GM23338 (cell line): ENCODE data around the gene LCA5. TPM values are rescaled to one million over a fixed set of nuclear protein-coding genes. Genes with fewer than 3 reads are reported as not detected.

Source experiments
- ATAC-seq: fragments of 200-7000 bp; cut with Tn5 transposase; 3 replicates; pipeline ENCODE4 v1.9.1; 2020
- DNase-seq: peaks from one replicate; pipeline ENCODE4 v3.0.0-alpha.2; 2015; ENCODE audit warnings: low spot score
- H2AFZ ChIP-seq: fragments of 200-600 bp; sonication (generic); 2 replicates; pipeline ENCODE4 v1.8.0; 2016; ENCODE audit warnings: antibody characterized with exemption, mild to moderate bottlenecking, moderate library complexity
- H3F3A ChIP-seq: fragments of 200-600 bp; sonication (generic); replicated peaks from 2 replicates; pipeline ENCODE4 v1.8.0; 2017; ENCODE audit warnings: antibody characterized with exemption, mixed run types, low read depth
- H3K27ac ChIP-seq: fragments of 200-600 bp; sonication (generic); 2 replicates; pipeline ENCODE4 v1.6.1; 2016; ENCODE audit warnings: low read depth
- H3K27me3 ChIP-seq: fragments of 200-600 bp; sonication (generic); 2 replicates; pipeline ENCODE4 v1.8.0; 2016; ENCODE audit warnings: mild to moderate bottlenecking, mixed run types, moderate library complexity; ENCODE audit not compliant: insufficient read depth
- H3K36me3 ChIP-seq: fragments of 200-600 bp; sonication (generic); 2 replicates; pipeline ENCODE4 v1.8.0; 2016; ENCODE audit warnings: mild to moderate bottlenecking; ENCODE audit not compliant: insufficient read depth
- H3K4me1 ChIP-seq: fragments of 200-600 bp; sonication (generic); 2 replicates; pipeline ENCODE4 v1.8.0; 2016; ENCODE audit warnings: mild to moderate bottlenecking, moderate library complexity; ENCODE audit not compliant: insufficient read depth
- H3K4me2 ChIP-seq: fragments of 200-600 bp; sonication (generic); 2 replicates; pipeline ENCODE4 v1.7.1; 2017; ENCODE audit warnings: mixed run types
- H3K4me3 ChIP-seq: fragments of 200-600 bp; sonication (generic); 2 replicates; pipeline ENCODE4 v1.6.1; 2016; ENCODE audit warnings: mixed run types
- H3K79me2 ChIP-seq: fragments of 200-600 bp; sonication (generic); replicated peaks from 2 replicates; pipeline ENCODE4 v1.8.0; 2017; ENCODE audit warnings: mild to moderate bottlenecking; ENCODE audit not compliant: insufficient read depth
- H3K9me2 ChIP-seq: fragments of 200-600 bp; sonication (generic); 2 replicates; pipeline ENCODE4 v1.8.0; 2017; ENCODE audit not compliant: insufficient read depth
- H4K20me1 ChIP-seq: fragments of 200-600 bp; sonication (generic); replicated peaks from 2 replicates; pipeline ENCODE4 v1.8.0; 2017; ENCODE audit warnings: mild to moderate bottlenecking; ENCODE audit not compliant: insufficient read depth
- H3K27ac Mint-ChIP-seq: 2 replicates; pipeline ENCODE4 v1.8.0; 2020; ENCODE audit warnings: inconsistent platforms, mild to moderate bottlenecking, moderate library complexity, mixed read lengths
- H3K27me3 Mint-ChIP-seq: 3 replicates; pipeline ENCODE4 v1.8.0; 2022; ENCODE audit warnings: low read depth, mild to moderate bottlenecking, moderate library complexity, mixed read lengths, inconsistent platforms; ENCODE audit not compliant: insufficient read depth, poor library complexity
- H3K36me3 Mint-ChIP-seq: 3 replicates; pipeline ENCODE4 v1.8.0; 2021; ENCODE audit warnings: low read depth, mild to moderate bottlenecking, inconsistent platforms, moderate library complexity, mixed read lengths
- H3K4me1 Mint-ChIP-seq: 3 replicates; pipeline ENCODE4 v1.8.0; 2020; ENCODE audit warnings: mild to moderate bottlenecking, inconsistent platforms, mixed read lengths
- H3K4me3 Mint-ChIP-seq: 3 replicates; pipeline ENCODE4 v1.8.0; 2021; ENCODE audit warnings: moderate library complexity, mild to moderate bottlenecking, inconsistent platforms, mixed read lengths
- H3K9me3 Mint-ChIP-seq: 3 replicates; pipeline ENCODE4 v1.8.0; 2020; ENCODE audit warnings: moderate library complexity, mild to moderate bottlenecking, inconsistent platforms, mixed read lengths
- CREB1 ChIP-seq: fragments of 250-450 bp; sonication (Bioruptor Pico); IDR thresholded peaks from 2 replicates; pipeline ENCODE4 v1.5.0; 2020; ENCODE audit warnings: low read depth, mild to moderate bottlenecking, moderate library complexity
- EZH2phosphoT487 ChIP-seq: fragments of 200-600 bp; sonication (generic); IDR thresholded peaks from one replicate; pipeline ENCODE4 v1.8.1; 2018; ENCODE audit warnings: antibody characterized with exemption; ENCODE audit not compliant: unreplicated experiment
- NANOG ChIP-seq: IDR thresholded peaks from 2 replicates; pipeline ENCODE4 v1.6.1; 2016; ENCODE audit warnings: antibody characterized with exemption, borderline replicate concordance
- POLR2AphosphoS5 ChIP-seq: IDR thresholded peaks from 2 replicates; pipeline ENCODE4 v1.6.1; 2016; ENCODE audit warnings: antibody characterized with exemption, low read depth
- REST ChIP-seq: IDR thresholded peaks from one replicate; pipeline ENCODE4 v1.6.1; 2018; ENCODE audit warnings: antibody characterized with exemption; ENCODE audit not compliant: unreplicated experiment
- STAT1 ChIP-seq: IDR thresholded peaks from one replicate; pipeline ENCODE4 v1.6.1; 2016; ENCODE audit warnings: antibody characterized with exemption; ENCODE audit not compliant: unreplicated experiment
- ZNF114 ChIP-seq: fragments of 250-450 bp; sonication (Bioruptor Pico); IDR thresholded peaks from 2 replicates; pipeline ENCODE4 v1.5.0; 2020; ENCODE audit warnings: mild to moderate bottlenecking, moderate library complexity
- ZNF331 ChIP-seq: fragments of 250-450 bp; sonication (Bioruptor Pico); IDR thresholded peaks from 2 replicates; pipeline ENCODE4 v1.5.0; 2020; ENCODE audit warnings: low read depth, mild to moderate bottlenecking, moderate library complexity
- polyA plus RNA-seq: library from polyadenylated mRNA; unstranded; fragments of >200 nt; fragmentation: Nextera tagmentation; extraction: Ambion mirVana; gene quantifications from 2 replicates; pipeline ENCODE4 v1.2.1, GENCODE V29; 2016
- total RNA-seq: library from RNA; depleted of rRNA; stranded (reverse); fragments of >200 nt; shearing (Covaris generic); gene quantifications from 2 replicates; pipeline ENCODE4 v1.2.3, GENCODE V29; 2014
- TF ChIP-seq, protein P1 (sequence below): IDR thresholded peaks from 2 replicates; pipeline ENCODE4 v1.6.1; 2016; ENCODE audit warnings: antibody characterized with exemption
- TF ChIP-seq, protein P2 (sequence below), 2 experiments: fragments of 200-600 bp in 1 of 2; sonication (generic) in 1 of 2; conservative IDR thresholded peaks; 2 replicates each; pipeline versions ENCODE4 v1.5.1 to v1.6.1; 2016 to 2017; ENCODE audit warnings: antibody characterized with exemption in 2 of 2, low read depth in 2 of 2, mild to moderate bottlenecking in 2 of 2, moderate library complexity in 1 of 2

The LCA5 gene
- total and polyA plus RNA-seq, 2 experiments from 2014 or later, result 4.2 TPM

GRCh38 chr6:79450984-79451383 is 86.2 kb downstream of the LCA5 start:
- no peak overlapping the region for H3K4me3 Mint-ChIP-seq
- DNase-seq (no peak), ATAC-seq (no peak)
- H3F3A ChIP-seq, result no peaks in the 10 kb centered on the region
- H3K27ac ChIP-seq, result no peak overlapping the region
- no peak overlapping the region for H3K27ac Mint-ChIP-seq
- no peaks in the 10 kb centered on the region for H4K20me1 ChIP-seq
- H3K36me3 ChIP-seq, result no peaks in the 10 kb centered on the region
- H3K4me1 ChIP-seq, result no peaks in the 10 kb centered on the region
- no peak overlapping the region for H3K4me3 ChIP-seq
- H3K4me2 ChIP-seq, result no peak overlapping the region
- H3K4me1 Mint-ChIP-seq, result no peaks in the 10 kb centered on the region
- H3K9me2 ChIP-seq, result peaks cover 4% of the 10 kb centered on the region; the same call in 1 of the 2 replicates
- no peaks in the 10 kb centered on the region for H3K27me3 ChIP-seq
- H3K79me2 ChIP-seq, result no peaks in the 10 kb centered on the region
- no peaks in the 10 kb centered on the region for H3K9me3 Mint-ChIP-seq
- no peaks in the 10 kb centered on the region for H3K36me3 Mint-ChIP-seq
- no peak for TF ChIP-seq CREB1 (CRISPR knock-in tag)
- TF ChIP-seq, protein P1, sequence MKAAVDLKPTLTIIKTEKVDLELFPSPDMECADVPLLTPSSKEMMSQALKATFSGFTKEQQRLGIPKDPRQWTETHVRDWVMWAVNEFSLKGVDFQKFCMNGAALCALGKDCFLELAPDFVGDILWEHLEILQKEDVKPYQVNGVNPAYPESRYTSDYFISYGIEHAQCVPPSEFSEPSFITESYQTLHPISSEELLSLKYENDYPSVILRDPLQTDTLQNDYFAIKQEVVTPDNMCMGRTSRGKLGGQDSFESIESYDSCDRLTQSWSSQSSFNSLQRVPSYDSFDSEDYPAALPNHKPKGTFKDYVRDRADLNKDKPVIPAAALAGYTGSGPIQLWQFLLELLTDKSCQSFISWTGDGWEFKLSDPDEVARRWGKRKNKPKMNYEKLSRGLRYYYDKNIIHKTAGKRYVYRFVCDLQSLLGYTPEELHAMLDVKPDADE, result no peak
- no peak for TF ChIP-seq EZH2phosphoT487
- TF ChIP-seq STAT1, result no peak
- no peak for TF ChIP-seq POLR2AphosphoS5
- no peak for TF ChIP-seq ZNF114 (CRISPR knock-in tag)
- no peaks in the 10 kb centered on the region for H3K27me3 Mint-ChIP-seq
- H2AFZ ChIP-seq, result peak overlapping the region; percentile 43; the same call in 1 of the 2 replicates

DNA sequence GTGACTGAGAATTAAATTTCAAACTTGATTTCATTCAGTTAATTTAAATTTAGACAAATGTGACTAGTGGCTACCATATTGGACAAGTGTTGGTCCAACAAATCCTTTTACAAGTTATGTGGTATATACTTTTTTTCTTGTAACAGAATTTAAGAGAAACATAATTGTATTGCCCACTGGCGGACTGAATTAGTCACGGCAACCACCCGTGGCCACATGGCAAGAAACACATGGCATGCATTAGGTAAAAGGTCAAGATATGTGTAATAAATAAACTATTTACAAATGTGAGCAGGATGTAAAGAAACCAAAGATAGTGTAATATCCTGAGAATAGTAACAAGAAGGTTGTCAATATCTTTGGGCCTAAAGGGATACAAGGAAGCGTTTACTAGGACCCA is 91.2 kb downstream of the LCA5 start:
- no peak overlapping the region for H3K4me2 ChIP-seq
- no peak overlapping the region for H2AFZ ChIP-seq
- H3K36me3 Mint-ChIP-seq, result peaks cover 14% of the 10 kb centered on the region
- H3K4me3 Mint-ChIP-seq, result no peak overlapping the region
- H3K27me3 Mint-ChIP-seq, result peaks cover 2% of the 10 kb centered on the region
- no peak overlapping the region for H3K27ac Mint-ChIP-seq
- H3K36me3 ChIP-seq, result no peaks in the 10 kb centered on the region
- ATAC-seq, result no peak
- no peak for DNase-seq
- no peaks in the 10 kb centered on the region for H3K27me3 ChIP-seq
- H3K9me2 ChIP-seq, result no peaks in the 10 kb centered on the region; the same call in 1 of the 2 replicates
- no peaks in the 10 kb centered on the region for H3K4me1 Mint-ChIP-seq
- H3K9me3 Mint-ChIP-seq, result peaks cover 30% of the 10 kb centered on the region
- no peaks in the 10 kb centered on the region for H3F3A ChIP-seq
- no peaks in the 10 kb centered on the region for H4K20me1 ChIP-seq
- no peak overlapping the region for H3K4me3 ChIP-seq
- H3K79me2 ChIP-seq, result no peaks in the 10 kb centered on the region
- H3K27ac ChIP-seq, result no peak overlapping the region
- H3K4me1 ChIP-seq, result no peaks in the 10 kb centered on the region
- TF ChIP-seq NANOG (no peak), ZNF331 (CRISPR knock-in tag) (no peak), CREB1 (CRISPR knock-in tag) (no peak), REST (no peak)
- TF ChIP-seq, protein P2, sequence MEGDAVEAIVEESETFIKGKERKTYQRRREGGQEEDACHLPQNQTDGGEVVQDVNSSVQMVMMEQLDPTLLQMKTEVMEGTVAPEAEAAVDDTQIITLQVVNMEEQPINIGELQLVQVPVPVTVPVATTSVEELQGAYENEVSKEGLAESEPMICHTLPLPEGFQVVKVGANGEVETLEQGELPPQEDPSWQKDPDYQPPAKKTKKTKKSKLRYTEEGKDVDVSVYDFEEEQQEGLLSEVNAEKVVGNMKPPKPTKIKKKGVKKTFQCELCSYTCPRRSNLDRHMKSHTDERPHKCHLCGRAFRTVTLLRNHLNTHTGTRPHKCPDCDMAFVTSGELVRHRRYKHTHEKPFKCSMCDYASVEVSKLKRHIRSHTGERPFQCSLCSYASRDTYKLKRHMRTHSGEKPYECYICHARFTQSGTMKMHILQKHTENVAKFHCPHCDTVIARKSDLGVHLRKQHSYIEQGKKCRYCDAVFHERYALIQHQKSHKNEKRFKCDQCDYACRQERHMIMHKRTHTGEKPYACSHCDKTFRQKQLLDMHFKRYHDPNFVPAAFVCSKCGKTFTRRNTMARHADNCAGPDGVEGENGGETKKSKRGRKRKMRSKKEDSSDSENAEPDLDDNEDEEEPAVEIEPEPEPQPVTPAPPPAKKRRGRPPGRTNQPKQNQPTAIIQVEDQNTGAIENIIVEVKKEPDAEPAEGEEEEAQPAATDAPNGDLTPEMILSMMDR (conservative IDR thresholded peaks at IDR 0.05; ENCODE audit: low read depth in 2 of 2), result no peak
